HEK293T (cell line): ENCODE measurements around the gene NFIA.

Experiments
- CTCF ChIA-PET: fragments of 350-600 bp; formaldehyde crosslinking; extraction: SDS; loops from one replicate; lab custom pipeline; 2021; ENCODE audit warnings: antibody characterized with exemption, inconsistent platforms; lab: Yijun Ruan, JAX
- POLR2A ChIA-PET: fragments of 350-600 bp; formaldehyde crosslinking; extraction: SDS; loops from one replicate; lab custom pipeline; 2020; ENCODE audit warnings: antibody characterized with exemption, inconsistent platforms; lab: Yijun Ruan, JAX
- DNase-seq: peaks from one replicate; pipeline ENCODE4 v3.0.0; 2012; ENCODE audit warnings: mixed read lengths; ENCODE audit errors: extremely low spot score
- ARNT ChIP-seq: fragments of 450-650 bp; IDR thresholded peaks from 2 replicates; pipeline ENCODE4 v1.6.1; 2017; ENCODE audit warnings: mild to moderate bottlenecking
- BHLHE40 ChIP-seq: fragments of 450-650 bp; IDR thresholded peaks from 2 replicates; pipeline ENCODE4 v1.6.1; 2016; ENCODE audit warnings: mild to moderate bottlenecking, moderate library complexity, borderline replicate concordance
- CTBP1 ChIP-seq: fragments of 450-650 bp; IDR thresholded peaks from 2 replicates; pipeline ENCODE4 v1.6.1; 2016; ENCODE audit warnings: borderline replicate concordance
- ELF4 ChIP-seq: fragments of 450-650 bp; IDR thresholded peaks from 2 replicates; pipeline ENCODE4 v1.6.1; 2017; ENCODE audit warnings: antibody characterized with exemption
- FOXA1 ChIP-seq: fragments of 450-650 bp; IDR thresholded peaks from 2 replicates; pipeline ENCODE4 v1.6.1; 2016; ENCODE audit warnings: mild to moderate bottlenecking
- FOXK2 ChIP-seq: fragments of 450-650 bp; IDR thresholded peaks from 2 replicates; pipeline ENCODE4 v1.6.1; 2016; ENCODE audit warnings: mild to moderate bottlenecking
- FOXM1 ChIP-seq: fragments of 450-650 bp; IDR thresholded peaks from 2 replicates; pipeline ENCODE4 v1.6.1; 2017; ENCODE audit warnings: mild to moderate bottlenecking, borderline replicate concordance
- HDGF ChIP-seq: fragments of 450-650 bp; IDR thresholded peaks from 2 replicates; pipeline ENCODE4 v1.6.1; 2017; ENCODE audit warnings: antibody characterized with exemption, borderline replicate concordance
- L3MBTL2 ChIP-seq: fragments of 450-650 bp; conservative IDR thresholded peaks from 2 replicates; pipeline ENCODE4 v1.6.1; 2016; ENCODE audit warnings: mild to moderate bottlenecking
- LEF1 ChIP-seq: fragments of 450-650 bp; IDR thresholded peaks from 2 replicates; pipeline ENCODE4 v1.6.1; 2017; ENCODE audit warnings: mild to moderate bottlenecking, borderline replicate concordance
- NFRKB ChIP-seq: fragments of 450-650 bp; IDR thresholded peaks from 2 replicates; pipeline ENCODE4 v1.6.1; 2016; ENCODE audit warnings: mild to moderate bottlenecking, moderate library complexity
- PKNOX1 ChIP-seq: fragments of 450-650 bp; IDR thresholded peaks from 2 replicates; pipeline ENCODE4 v1.6.1; 2016
- SP1 ChIP-seq: fragments of 450-650 bp; IDR thresholded peaks from 2 replicates; pipeline ENCODE4 v1.6.1; 2017
- SUZ12 ChIP-seq: fragments of 450-650 bp; IDR thresholded peaks from 2 replicates; pipeline ENCODE4 v1.6.1; 2016; ENCODE audit warnings: mild to moderate bottlenecking
- TARDBP ChIP-seq: fragments of 450-650 bp; IDR thresholded peaks from 2 replicates; pipeline ENCODE4 v1.6.1; 2016
- ZNF384 ChIP-seq: fragments of 450-650 bp; IDR thresholded peaks from 2 replicates; pipeline ENCODE4 v1.6.1; 2016

Gene NFIA

GRCh38 chr1:61330571-61330970, 248.2 kb downstream of the NFIA start:
- ChIA-PET CTCF (no interaction called here), POLR2A (no interaction called here)
- DNase-seq: no peak
- TF ChIP-seq CTBP1: no peak
- TF ChIP-seq LEF1: no peak
- no peak for TF ChIP-seq PKNOX1
- no peak for TF ChIP-seq HDGF
- no peak for TF ChIP-seq FOXK2

GRCh38 chr1:61332196-61332753, 249.9 kb downstream of the NFIA start:
- TF ChIP-seq SUZ12: no peak
- no peak for TF ChIP-seq FOXM1
- no peak for TF ChIP-seq ELF4
- TF ChIP-seq TARDBP: no peak
- no peak for TF ChIP-seq CTBP1
- TF ChIP-seq BHLHE40: no peak
- no peak for TF ChIP-seq SP1
- no peak for TF ChIP-seq ZNF384
- DNase-seq: no peak
- ChIA-PET POLR2A (no interaction called here), CTCF (interaction anchor here (0.7 kb wide), 1 partner anchor 48 kb away, joined by 3 read pairs; no protein-coding TSS in a partner anchor)

GRCh38 chr1:61332796-61333195, 250.4 kb downstream of the NFIA start:
- POLR2A ChIA-PET: no interaction called here
- TF ChIP-seq SP1 (no peak), ELF4 (no peak), SUZ12 (no peak), ZNF384 (no peak), L3MBTL2 (no peak), BHLHE40 (no peak), CTBP1 (no peak), FOXK2 (no peak), LEF1 (no peak), ARNT (no peak), FOXA1 (no peak)
- CTCF ChIA-PET: interaction anchor here (0.7 kb wide), 1 partner anchor 48 kb away, joined by 3 read pairs; no protein-coding TSS in a partner anchor
- no peak for DNase-seq

- POLR2A ChIA-PET: no interaction called here
- CTCF ChIA-PET: no interaction called here
- DNase-seq: no peak
- TF ChIP-seq FOXM1: no peak
- TF ChIP-seq LEF1: no peak
- no peak for TF ChIP-seq L3MBTL2
- TF ChIP-seq FOXK2: no peak
- TF ChIP-seq ZNF384: no peak
- no peak for TF ChIP-seq CTBP1
- no peak for TF ChIP-seq BHLHE40
- TF ChIP-seq ELF4: no peak
- no peak for TF ChIP-seq FOXA1
- no peak for TF ChIP-seq HDGF
- TF ChIP-seq ARNT: no peak
- no peak for TF ChIP-seq SP1
- TF ChIP-seq TARDBP: no peak
- no peak for TF ChIP-seq NFRKB
- TF ChIP-seq PKNOX1: no peak
These were observed 252.6 kb downstream of the NFIA start for GRCh38 chr1:61334718-61335589.

GRCh38 chr1:61337037-61337436, 254.7 kb downstream of the NFIA start:
- CTCF ChIA-PET: interaction anchor here (0.6 to 1.8 kb wide), 2 partner anchors 129 to 287 kb away, joined by 4 to 7 read pairs; no protein-coding TSS in a partner anchor
- DNase-seq: no peak
- POLR2A ChIA-PET: no interaction called here
- TF ChIP-seq NFRKB (no peak), LEF1 (no peak), HDGF (no peak), ELF4 (no peak), PKNOX1 (no peak), TARDBP (no peak), FOXM1 (no peak), ARNT (no peak), ZNF384 (no peak)

GRCh38 chr1:61337441-61337951, 255.1 kb downstream of the NFIA start:
- no peak for DNase-seq
- no peak for TF ChIP-seq SP1
- TF ChIP-seq FOXK2: no peak
- no peak for TF ChIP-seq L3MBTL2
- ChIA-PET POLR2A (no interaction called here), CTCF (interaction anchor here (0.6 to 1.8 kb wide), 2 partner anchors 129 to 288 kb away, joined by 4 to 7 read pairs; no protein-coding TSS in a partner anchor)
